Measurements from ENCODE around the gene CCNDBP1.
"Not testable (repeated sequence)": the region's sequence is repeated elsewhere in the genome, so short reads cannot be mapped to it uniquely, and the experiment has no call there.

The CCNDBP1 gene

GRCh38 chr15:43169888-43170287, 15.3 kb upstream of the CCNDBP1 start (continued):
- no peak for TF ChIP-seq POU6F1 (CRISPR knock-in tag; IDR thresholded peaks at IDR 0.05; ENCODE audit: borderline replicate concordance, low read depth)
- no peak for TF ChIP-seq ZFP3 (CRISPR knock-in tag; IDR thresholded peaks at IDR 0.05)
- no peak for TF ChIP-seq ARNTL (CRISPR knock-in tag; IDR thresholded peaks at IDR 0.05; ENCODE audit: borderline replicate concordance, low read depth)
- TF ChIP-seq ISL1 (CRISPR knock-in tag; IDR thresholded peaks at IDR 0.05) = no peak
- no peak for TF ChIP-seq SNAI2 (CRISPR knock-in tag; IDR thresholded peaks at IDR 0.05)

GRCh38 chr15:43175656-43176309, 9.4 kb upstream of the CCNDBP1 start:
- not testable (repeated sequence) for ATAC-seq

DNA sequence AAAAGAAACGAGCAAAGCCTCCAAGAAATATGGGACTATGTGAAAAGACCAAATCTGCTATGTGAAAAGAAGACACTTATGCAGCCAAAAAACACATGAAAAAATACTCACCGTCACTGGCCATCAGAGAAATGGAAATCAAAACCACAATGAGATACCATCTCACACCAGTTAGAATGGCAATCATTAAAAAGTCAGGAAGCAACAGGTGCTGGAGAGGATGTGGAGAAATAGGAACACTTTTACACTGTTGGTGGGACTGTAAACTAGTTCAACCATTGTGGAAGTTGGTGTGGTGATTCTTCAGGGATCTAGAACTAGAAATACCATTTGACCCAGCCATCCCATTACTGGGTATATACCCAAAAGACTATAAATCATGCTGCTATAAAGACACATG, 8.1 kb upstream of the CCNDBP1 start:
- ATAC-seq = not testable (repeated sequence)

DNA sequence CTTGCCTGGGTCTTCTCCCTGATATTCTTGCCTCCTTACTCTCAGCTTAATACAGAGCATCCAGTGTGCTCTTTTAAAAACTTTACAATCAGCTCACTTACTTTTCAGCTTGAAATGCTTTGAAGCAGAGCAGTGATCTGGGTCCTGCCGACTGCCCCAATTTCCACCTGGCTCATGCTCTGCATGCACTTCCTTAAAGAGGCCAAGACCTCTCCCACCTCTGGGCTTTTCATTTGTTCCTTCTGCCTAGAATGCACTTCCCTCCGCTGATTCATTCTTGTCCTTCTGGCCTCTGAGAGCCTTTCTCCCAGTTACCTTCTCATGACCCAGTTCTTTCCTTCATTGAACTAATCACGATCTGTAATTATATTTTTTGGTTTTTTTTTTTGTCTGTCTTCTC, 1.9 kb upstream of the CCNDBP1 start:
- ATAC-seq = no peak
- TF ChIP-seq BACH2 (CRISPR knock-in tag; IDR thresholded peaks at IDR 0.05; ENCODE audit: borderline replicate concordance) (no peak), OSR1 (CRISPR knock-in tag; IDR thresholded peaks at IDR 0.05) (no peak), CSDC2 (CRISPR knock-in tag; IDR thresholded peaks at IDR 0.05) (no peak), PPARA (CRISPR knock-in tag; IDR thresholded peaks at IDR 0.05; ENCODE audit: borderline replicate concordance) (no peak), ZFP3 (CRISPR knock-in tag; IDR thresholded peaks at IDR 0.05) (no peak), ZNF8 (CRISPR knock-in tag; IDR thresholded peaks at IDR 0.05) (no peak), ZNF565 (CRISPR knock-in tag; conservative IDR thresholded peaks at IDR 0.05; ENCODE audit: low read depth) (no peak), ZFP30 (CRISPR knock-in tag; IDR thresholded peaks at IDR 0.05) (no peak), SNAI2 (CRISPR knock-in tag; IDR thresholded peaks at IDR 0.05) (no peak), ZC3H10 (CRISPR knock-in tag; IDR thresholded peaks at IDR 0.05) (no peak), ZNF70 (CRISPR knock-in tag; IDR thresholded peaks at IDR 0.05) (no peak), ISL1 (CRISPR knock-in tag; IDR thresholded peaks at IDR 0.05) (no peak), ARNTL (CRISPR knock-in tag; IDR thresholded peaks at IDR 0.05; ENCODE audit: borderline replicate concordance, low read depth) (no peak)
- TF ChIP-seq, protein P1, sequence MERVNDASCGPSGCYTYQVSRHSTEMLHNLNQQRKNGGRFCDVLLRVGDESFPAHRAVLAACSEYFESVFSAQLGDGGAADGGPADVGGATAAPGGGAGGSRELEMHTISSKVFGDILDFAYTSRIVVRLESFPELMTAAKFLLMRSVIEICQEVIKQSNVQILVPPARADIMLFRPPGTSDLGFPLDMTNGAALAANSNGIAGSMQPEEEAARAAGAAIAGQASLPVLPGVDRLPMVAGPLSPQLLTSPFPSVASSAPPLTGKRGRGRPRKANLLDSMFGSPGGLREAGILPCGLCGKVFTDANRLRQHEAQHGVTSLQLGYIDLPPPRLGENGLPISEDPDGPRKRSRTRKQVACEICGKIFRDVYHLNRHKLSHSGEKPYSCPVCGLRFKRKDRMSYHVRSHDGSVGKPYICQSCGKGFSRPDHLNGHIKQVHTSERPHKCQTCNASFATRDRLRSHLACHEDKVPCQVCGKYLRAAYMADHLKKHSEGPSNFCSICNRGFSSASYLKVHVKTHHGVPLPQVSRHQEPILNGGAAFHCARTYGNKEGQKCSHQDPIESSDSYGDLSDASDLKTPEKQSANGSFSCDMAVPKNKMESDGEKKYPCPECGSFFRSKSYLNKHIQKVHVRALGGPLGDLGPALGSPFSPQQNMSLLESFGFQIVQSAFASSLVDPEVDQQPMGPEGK (CRISPR knock-in tag; IDR thresholded peaks at IDR 0.05; ENCODE audit: borderline replicate concordance) = no peak
- TF ChIP-seq, protein P2, sequence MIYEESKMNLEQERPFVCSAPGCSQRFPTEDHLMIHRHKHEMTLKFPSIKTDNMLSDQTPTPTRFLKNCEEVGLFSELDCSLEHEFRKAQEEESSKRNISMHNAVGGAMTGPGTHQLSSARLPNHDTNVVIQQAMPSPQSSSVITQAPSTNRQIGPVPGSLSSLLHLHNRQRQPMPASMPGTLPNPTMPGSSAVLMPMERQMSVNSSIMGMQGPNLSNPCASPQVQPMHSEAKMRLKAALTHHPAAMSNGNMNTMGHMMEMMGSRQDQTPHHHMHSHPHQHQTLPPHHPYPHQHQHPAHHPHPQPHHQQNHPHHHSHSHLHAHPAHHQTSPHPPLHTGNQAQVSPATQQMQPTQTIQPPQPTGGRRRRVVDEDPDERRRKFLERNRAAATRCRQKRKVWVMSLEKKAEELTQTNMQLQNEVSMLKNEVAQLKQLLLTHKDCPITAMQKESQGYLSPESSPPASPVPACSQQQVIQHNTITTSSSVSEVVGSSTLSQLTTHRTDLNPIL (CRISPR knock-in tag; IDR thresholded peaks at IDR 0.05; ENCODE audit: low read depth) = no peak

- ATAC-seq = no peak; the same call in 2 of the 3 replicates
- TF ChIP-seq ZFP3 (CRISPR knock-in tag; IDR thresholded peaks at IDR 0.05) (no peak), ZNF70 (CRISPR knock-in tag; IDR thresholded peaks at IDR 0.05) (no peak), ARNTL (CRISPR knock-in tag; IDR thresholded peaks at IDR 0.05; ENCODE audit: borderline replicate concordance, low read depth) (no peak), ISL1 (CRISPR knock-in tag; IDR thresholded peaks at IDR 0.05) (no peak), ZNF565 (CRISPR knock-in tag; conservative IDR thresholded peaks at IDR 0.05; ENCODE audit: low read depth) (no peak), PPARA (CRISPR knock-in tag; IDR thresholded peaks at IDR 0.05; ENCODE audit: borderline replicate concordance) (no peak), TCF4 (CRISPR knock-in tag; IDR thresholded peaks at IDR 0.05; ENCODE audit: borderline replicate concordance) (no peak), BACH2 (CRISPR knock-in tag; IDR thresholded peaks at IDR 0.05; ENCODE audit: borderline replicate concordance) (no peak), POU6F1 (CRISPR knock-in tag; IDR thresholded peaks at IDR 0.05; ENCODE audit: borderline replicate concordance, low read depth) (no peak), GLIS3 (CRISPR knock-in tag; IDR thresholded peaks at IDR 0.05) (no peak)
- TF ChIP-seq, protein P1 (CRISPR knock-in tag; IDR thresholded peaks at IDR 0.05; ENCODE audit: borderline replicate concordance) = no peak
Observed at GRCh38 chr15:43184407-43185124, 637 bp upstream of the CCNDBP1 start.

Measured in SK-N-SH treated with all-trans-retinoic acid at 6 μM for 48 hours (cell line).